Activated T-cell treated with anti-CD3 and anti-CD28 coated beads, Interleukin-2, amount 50 U/mL, for 72 hours (primary cell): ENCODE results near the gene GPR15. TPM values are rescaled to one million over a fixed set of nuclear protein-coding genes. Genes with fewer than 3 reads are reported as not detected.
A peak's percentile ranks its signal among the peaks of the same experiment; 100 is the strongest.
"Not testable (repeated sequence)": the region's sequence is repeated elsewhere in the genome, so short reads cannot be mapped to it uniquely, and the experiment has no call there.

Source experiments
- ATAC-seq, 2 donors: fragments of 150-1000 bp; cut with Tn5 transposase; replicated peaks in 1 of 2; 2 replicates each; pipeline ENCODE4 v1.10.0; 2021; ENCODE audit warnings: moderate library complexity in 2 of 2, mild to moderate bottlenecking in 1 of 2
- DNase-seq, 2 donors: peaks; one replicate each; pipeline ENCODE4 v3.0.0; 2021 to 2022; ENCODE audit warnings: mixed read lengths in 1 of 2
- H3K27ac Mint-ChIP-seq: one replicate; pipeline ENCODE4 v1.8.0; 2022; ENCODE audit warnings: mild to moderate bottlenecking, moderate library complexity, mixed read lengths
- H3K27me3 Mint-ChIP-seq: one replicate; pipeline ENCODE4 v1.8.0; 2022; ENCODE audit warnings: low read depth, mixed read lengths
- H3K36me3 Mint-ChIP-seq, 2 donors: one replicate each; pipeline ENCODE4 v1.8.0; 2022; ENCODE audit warnings: mixed read lengths in 2 of 2, mild to moderate bottlenecking in 1 of 2; ENCODE audit not compliant: insufficient read depth in 2 of 2
- H3K4me1 Mint-ChIP-seq: one replicate; pipeline ENCODE4 v1.8.0; 2022; ENCODE audit warnings: low read depth, mixed read lengths
- H3K4me3 Mint-ChIP-seq, 2 donors: one replicate each; pipeline ENCODE4 v1.8.0; 2022; ENCODE audit warnings: mild to moderate bottlenecking in 2 of 2, mixed read lengths in 2 of 2, moderate library complexity in 2 of 2
- H3K9me3 Mint-ChIP-seq, 2 donors: one replicate each; pipeline ENCODE4 v1.8.0; 2022; ENCODE audit warnings: mixed read lengths in 2 of 2
- total RNA-seq, 2 donors: library from RNA; stranded (reverse); gene quantifications; one replicate each; pipeline ENCODE4 v1.2.3, GENCODE V29; 2022

Gene GPR15
- total RNA-seq, 2 donors from 2014 or later, result 4.6 to 24.0 TPM

- Mint-ChIP-seq H3K4me1 (peaks cover 92% of the 10 kb centered on the region), H3K4me3 (peak overlapping the region; percentile 83 to 92), H3K27ac (peak overlapping the region; percentile 100), H3K9me3 (peaks cover 0 to 4% of the 10 kb centered on the region in 2 donors), H3K36me3 (peaks cover 8 to 25% of the 10 kb centered on the region in 2 donors), H3K27me3 (no peaks in the 10 kb centered on the region)
- DNase-seq (no peak), ATAC-seq (no peak)
These were observed 22.0 kb downstream of the GPR15 start for GRCh38 chr3:98553753-98554152.

DNA sequence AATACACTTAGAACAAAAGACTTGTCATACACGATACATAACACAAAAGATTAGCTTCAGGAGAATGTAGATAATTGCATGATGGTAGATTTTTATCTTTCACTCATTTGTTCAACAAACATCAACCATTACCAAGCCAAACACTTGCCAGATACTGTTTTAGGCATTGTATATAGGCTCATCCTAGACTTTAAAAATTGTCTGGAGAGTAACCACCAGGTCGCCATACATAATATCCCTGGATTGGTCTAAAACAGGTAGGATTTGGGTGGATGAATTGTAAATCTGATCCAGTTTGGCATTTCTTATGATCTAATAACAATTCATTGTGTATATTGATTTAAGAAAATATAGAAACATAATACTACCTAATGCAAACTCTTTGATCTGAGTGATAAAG lies 22.8 kb downstream of the GPR15 start:
- Mint-ChIP-seq H3K27ac (peak overlapping the region; percentile 100), H3K4me3 (peak overlapping the region; percentile 83 to 92)

DNA sequence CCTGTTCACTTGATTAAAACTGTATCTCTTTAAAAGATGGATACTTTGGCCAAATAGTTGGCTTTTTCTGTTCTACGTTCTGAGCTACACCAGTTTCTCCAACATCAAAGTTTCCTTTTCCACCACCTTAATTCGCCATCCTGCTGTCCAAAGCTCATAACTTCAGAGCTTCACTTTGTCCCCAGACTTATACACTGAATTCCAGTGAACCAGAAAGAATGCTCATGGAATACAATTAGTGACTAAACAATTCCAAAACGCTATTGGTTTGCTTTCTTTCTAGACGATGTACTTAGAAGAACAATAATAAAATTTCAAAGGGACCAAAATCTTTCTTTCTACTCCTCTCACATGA lies 23.2 kb downstream of the GPR15 start:
- H3K27ac Mint-ChIP-seq, result peak overlapping the region; percentile 100
- H3K27me3 Mint-ChIP-seq, result no peaks in the 10 kb centered on the region
- peaks cover 92% of the 10 kb centered on the region for H3K4me1 Mint-ChIP-seq
- H3K4me3 Mint-ChIP-seq, result peak overlapping the region; percentile 83 to 92
- DNase-seq (no peak), ATAC-seq (no peak)
- peaks cover 10 to 33% of the 10 kb centered on the region in 2 donors for H3K36me3 Mint-ChIP-seq
- H3K9me3 Mint-ChIP-seq, result peaks cover 0 to 4% of the 10 kb centered on the region in 2 donors

More for the DNA sequence above, 22.8 kb downstream of the GPR15 start:
- Mint-ChIP-seq H3K9me3 (peaks cover 0 to 4% of the 10 kb centered on the region in 2 donors), H3K27me3 (no peaks in the 10 kb centered on the region), H3K36me3 (peaks cover 10 to 32% of the 10 kb centered on the region in 2 donors), H3K4me1 (peaks cover 94% of the 10 kb centered on the region)
- no peak for DNase-seq
- no peak for ATAC-seq

GRCh38 chr3:98556164-98557130 lies 24.7 kb downstream of the GPR15 start:
- peak; percentile 80 to 83 for ATAC-seq
- H3K27me3 Mint-ChIP-seq, result no peaks in the 10 kb centered on the region
- peak; percentile 79 to 88 for DNase-seq
- H3K27ac Mint-ChIP-seq, result peak overlapping the region; percentile 100
- H3K36me3 Mint-ChIP-seq, result peaks cover 5 to 30% of the 10 kb centered on the region in 2 donors
- H3K4me3 Mint-ChIP-seq, result peak overlapping the region; percentile 83 to 92
- H3K9me3 Mint-ChIP-seq, result no peaks in the 10 kb centered on the region
- H3K4me1 Mint-ChIP-seq, result peaks cover 94% of the 10 kb centered on the region

DNA sequence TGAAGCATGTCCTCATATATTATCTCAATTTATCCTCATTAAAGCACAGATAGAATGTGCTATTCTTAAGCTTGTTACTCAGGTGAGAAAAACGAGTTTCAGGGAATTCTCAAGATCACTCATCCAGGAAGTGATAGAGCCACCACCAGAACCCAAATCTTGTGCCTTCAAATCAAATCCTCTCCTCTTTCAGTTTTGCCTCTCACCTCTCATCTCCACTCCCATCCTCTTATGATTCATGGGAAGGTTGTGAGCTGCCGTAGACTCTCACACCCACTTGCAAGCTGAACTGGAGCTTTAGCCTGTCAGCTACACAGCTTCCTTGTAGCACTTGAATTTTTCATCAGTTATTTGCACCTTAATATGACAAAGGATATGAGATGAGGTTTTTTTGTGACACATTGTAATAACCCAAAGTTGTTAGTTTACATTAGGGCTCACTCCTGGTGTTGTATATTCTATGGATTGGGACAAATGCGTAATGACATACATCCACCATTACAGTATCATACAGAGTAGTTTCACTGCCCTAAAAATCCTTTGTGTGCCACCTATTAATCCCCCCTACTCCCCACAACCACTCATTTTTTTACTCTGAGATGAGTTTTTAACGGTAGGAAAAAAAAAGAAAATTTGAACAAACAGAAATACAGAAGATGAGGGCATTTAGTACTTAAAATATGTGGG lies 25.7 kb downstream of the GPR15 start:
- H3K9me3 Mint-ChIP-seq, result no peaks in the 10 kb centered on the region
- ATAC-seq (peak; percentile 69 to 70), DNase-seq (peak; percentile 63 to 76)
- H3K36me3 Mint-ChIP-seq, result peaks cover 5 to 21% of the 10 kb centered on the region in 2 donors
- H3K4me1 Mint-ChIP-seq, result peaks cover 92% of the 10 kb centered on the region
- H3K27ac Mint-ChIP-seq, result peak overlapping the region; percentile 100
- H3K27me3 Mint-ChIP-seq, result no peaks in the 10 kb centered on the region
- H3K4me3 Mint-ChIP-seq, result peak overlapping the region; percentile 83 to 92

- no peaks in the 10 kb centered on the region for H3K27me3 Mint-ChIP-seq
- H3K4me1 Mint-ChIP-seq, result peaks cover 90% of the 10 kb centered on the region
- no peak for DNase-seq
- H3K36me3 Mint-ChIP-seq, result peaks cover 5 to 19% of the 10 kb centered on the region in 2 donors
- peak overlapping the region; percentile 58 to 92 for H3K4me3 Mint-ChIP-seq
- no peaks in the 10 kb centered on the region for H3K9me3 Mint-ChIP-seq
- H3K27ac Mint-ChIP-seq, result peak overlapping the region; percentile 100
- ATAC-seq, result no peak
These were observed 26.5 kb downstream of the GPR15 start for GRCh38 chr3:98558100-98558827.

GRCh38 chr3:98559769-98560168 lies 28.0 kb downstream of the GPR15 start:
- H3K9me3 Mint-ChIP-seq, DNase-seq, ATAC-seq, H3K27me3 Mint-ChIP-seq, H3K4me3 Mint-ChIP-seq: not testable (repeated sequence)
- Mint-ChIP-seq H3K4me1 (peaks cover 92% of the 10 kb centered on the region), H3K36me3 (peaks cover 5 to 16% of the 10 kb centered on the region in 2 donors), H3K27ac (peak overlapping the region; percentile 23)

GRCh38 chr3:98560911-98561310 lies 29.1 kb downstream of the GPR15 start:
- DNase-seq, result no peak
- H3K4me3 Mint-ChIP-seq, result peak overlapping the region; percentile 42 to 58
- H3K9me3 Mint-ChIP-seq, result no peaks in the 10 kb centered on the region
- peak overlapping the region; percentile 38 for H3K27ac Mint-ChIP-seq
- no peak for ATAC-seq
- H3K4me1 Mint-ChIP-seq, result peaks cover 92% of the 10 kb centered on the region
- H3K36me3 Mint-ChIP-seq, result peaks cover 4 to 10% of the 10 kb centered on the region in 2 donors
- H3K27me3 Mint-ChIP-seq, result no peaks in the 10 kb centered on the region

- Mint-ChIP-seq H3K4me1 (peaks cover 92% of the 10 kb centered on the region), H3K27ac (no peak overlapping the region), H3K27me3 (no peaks in the 10 kb centered on the region), H3K9me3 (peaks cover 0 to 4% of the 10 kb centered on the region in 2 donors), H3K36me3 (peaks cover 7 to 10% of the 10 kb centered on the region in 2 donors), H3K4me3 (peak overlapping the region in 1 of 2 donors; percentile 42)
- DNase-seq (no peak), ATAC-seq (no peak)
These were observed 30.1 kb downstream of the GPR15 start for GRCh38 chr3:98561727-98562521.

DNA sequence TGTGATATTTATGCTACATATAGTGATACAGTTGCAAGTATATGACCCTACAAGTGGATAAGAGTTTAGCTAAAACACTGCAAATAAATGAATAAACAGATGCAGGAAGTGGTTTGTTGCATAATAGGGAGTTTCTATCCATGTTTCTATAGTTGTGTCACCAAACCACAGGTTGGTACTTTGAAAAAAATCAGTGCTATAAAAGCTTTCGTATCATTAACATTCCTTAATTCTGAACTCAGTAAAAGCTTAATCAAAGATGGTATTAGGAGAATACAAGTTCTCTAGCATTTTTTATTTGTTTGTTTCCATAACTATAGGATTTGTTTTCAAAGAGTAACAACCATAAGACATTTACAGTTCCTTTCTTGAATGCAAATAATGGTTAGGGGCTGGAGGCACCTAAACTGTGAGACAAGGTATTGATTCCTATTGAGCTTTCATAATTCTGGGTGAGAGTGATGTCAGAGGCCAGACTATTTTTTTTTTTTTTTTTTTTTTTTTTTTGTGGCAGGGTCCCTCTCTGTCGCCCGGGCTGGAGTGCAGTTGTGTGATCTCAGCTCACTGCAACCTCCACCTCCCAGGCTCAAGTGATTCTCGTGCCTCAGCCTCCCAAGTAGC lies 32.0 kb downstream of the GPR15 start:
- peak; percentile 28 to 31 for ATAC-seq

GRCh38 chr3:98564282-98565005 lies 32.7 kb downstream of the GPR15 start:
- Mint-ChIP-seq H3K4me1 (peaks cover 88% of the 10 kb centered on the region), H3K9me3 (peaks cover 0 to 6% of the 10 kb centered on the region in 2 donors), H3K27me3 (no peaks in the 10 kb centered on the region), H3K27ac (peak overlapping the region; percentile 92), H3K36me3 (peaks cover 4 to 7% of the 10 kb centered on the region in 2 donors), H3K4me3 (peak overlapping the region; percentile 72 to 78)
- DNase-seq (no peak), ATAC-seq (peak; percentile 37 to 50)

More for the DNA sequence above, 32.0 kb downstream of the GPR15 start:
- H3K27ac Mint-ChIP-seq, result peak overlapping the region; percentile 92
- H3K4me1 Mint-ChIP-seq, result peaks cover 92% of the 10 kb centered on the region
- peaks cover 0 to 4% of the 10 kb centered on the region in 2 donors for H3K9me3 Mint-ChIP-seq
- no peaks in the 10 kb centered on the region for H3K27me3 Mint-ChIP-seq
- peaks cover 5 to 11% of the 10 kb centered on the region in 2 donors for H3K36me3 Mint-ChIP-seq
- peak overlapping the region; percentile 78 to 82 for H3K4me3 Mint-ChIP-seq
- no peak for DNase-seq
